GM18498 (cell line): ENCODE measurements around the gene GADD45B.

ENCODE experiments used
- ATAC-seq: cut with Tn5 transposase; IDR thresholded peaks from one replicate; pipeline ENCODE4 v1.9.1; 2021; ENCODE audit warnings: mild to moderate bottlenecking, moderate library complexity; ENCODE audit not compliant: unreplicated experiment

The GADD45B gene

GRCh38 chr19:2475702-2476450, at the start of gene GADD45B:
TSS of gene GADD45B (plus strand) at chr19:2476127. CDS start at chr19:2476359, 232 bp downstream.
- ATAC-seq, result peak; percentile 60

DNA sequence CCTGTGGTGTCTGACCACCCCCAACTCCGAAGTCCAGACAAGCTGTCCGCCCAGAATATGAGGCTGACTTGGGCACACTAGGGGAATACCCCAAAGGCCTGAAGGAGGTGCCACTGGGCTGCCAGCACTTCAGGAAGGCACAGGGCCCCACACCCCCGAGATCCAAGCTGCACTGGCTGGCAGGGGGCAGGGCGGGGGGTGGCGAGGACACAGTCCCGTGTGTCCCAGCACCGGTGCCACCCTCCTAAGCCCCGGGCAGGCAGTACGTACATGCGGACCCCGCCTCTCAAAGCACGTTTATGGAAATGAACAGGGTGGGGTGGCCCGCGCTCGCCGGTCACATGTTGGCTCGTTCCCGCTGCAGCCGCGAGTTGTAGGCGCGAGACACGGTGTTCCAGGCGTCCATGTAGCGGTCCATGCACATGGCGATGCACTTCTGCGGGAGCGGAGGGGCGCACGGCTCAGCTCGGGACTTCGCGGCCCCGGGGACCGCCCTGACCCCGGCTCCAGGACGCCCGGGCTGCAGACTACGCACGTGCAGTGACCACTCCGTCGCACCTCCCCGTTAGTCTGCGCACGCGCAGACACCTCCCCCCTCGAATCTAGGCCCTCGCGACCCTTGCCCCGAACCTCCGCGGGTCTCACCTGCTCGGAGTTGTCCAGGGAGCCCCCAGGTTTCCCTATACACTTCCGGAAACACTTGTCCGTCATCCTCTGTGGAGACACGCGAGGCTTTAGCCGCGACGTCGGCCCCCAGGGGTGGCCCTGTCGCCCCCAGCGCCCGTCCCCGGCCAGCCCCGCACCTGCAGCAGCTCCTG, 49.1 kb upstream of the GADD45B start:
- ATAC-seq, result peak; percentile 23

GRCh38 chr19:2427429-2428320, 48.3 kb upstream of the GADD45B start, which contains the start of gene TIMM13:
TSS of gene TIMM13 (minus strand) at chr19:2427586. CDS start at chr19:2427533, 53 bp downstream.
- peak; percentile 77 for ATAC-seq

GRCh38 chr19:2428321-2428690, 47.6 kb upstream of the GADD45B start:
- ATAC-seq, result no peak

GRCh38 chr19:2428756-2429711, 46.9 kb upstream of the GADD45B start:
- no peak for ATAC-seq

DNA sequence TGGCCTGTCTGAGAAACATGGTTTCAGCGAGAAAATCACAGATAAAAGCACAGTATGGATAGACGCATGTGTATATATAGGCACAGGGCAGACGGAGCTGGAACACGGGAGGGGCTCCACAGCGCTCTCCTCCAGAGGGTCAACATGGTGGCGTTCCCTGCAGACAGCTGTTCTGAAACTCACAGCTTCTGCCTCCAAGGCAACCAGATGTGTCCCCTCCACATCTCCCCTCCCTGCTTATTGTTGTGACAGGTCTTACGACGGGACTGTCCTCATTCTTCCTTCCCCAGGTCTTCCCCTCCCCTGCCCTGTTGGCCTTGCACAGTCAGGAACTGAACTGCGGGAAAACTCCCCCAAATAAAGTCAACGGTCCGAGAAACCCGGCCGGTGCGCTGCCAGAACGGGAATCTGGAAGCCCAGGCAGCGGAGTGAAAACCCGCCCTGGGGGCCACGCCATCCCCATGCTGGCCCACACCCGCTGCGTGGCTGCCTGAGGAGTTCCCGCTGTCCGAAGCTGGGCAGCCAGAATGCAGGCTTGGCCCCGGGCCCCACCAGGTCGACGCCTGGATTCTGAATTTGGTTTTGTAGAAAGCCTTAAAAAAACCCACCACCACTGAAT, 45.9 kb upstream of the GADD45B start:
- ATAC-seq, result no peak

DNA sequence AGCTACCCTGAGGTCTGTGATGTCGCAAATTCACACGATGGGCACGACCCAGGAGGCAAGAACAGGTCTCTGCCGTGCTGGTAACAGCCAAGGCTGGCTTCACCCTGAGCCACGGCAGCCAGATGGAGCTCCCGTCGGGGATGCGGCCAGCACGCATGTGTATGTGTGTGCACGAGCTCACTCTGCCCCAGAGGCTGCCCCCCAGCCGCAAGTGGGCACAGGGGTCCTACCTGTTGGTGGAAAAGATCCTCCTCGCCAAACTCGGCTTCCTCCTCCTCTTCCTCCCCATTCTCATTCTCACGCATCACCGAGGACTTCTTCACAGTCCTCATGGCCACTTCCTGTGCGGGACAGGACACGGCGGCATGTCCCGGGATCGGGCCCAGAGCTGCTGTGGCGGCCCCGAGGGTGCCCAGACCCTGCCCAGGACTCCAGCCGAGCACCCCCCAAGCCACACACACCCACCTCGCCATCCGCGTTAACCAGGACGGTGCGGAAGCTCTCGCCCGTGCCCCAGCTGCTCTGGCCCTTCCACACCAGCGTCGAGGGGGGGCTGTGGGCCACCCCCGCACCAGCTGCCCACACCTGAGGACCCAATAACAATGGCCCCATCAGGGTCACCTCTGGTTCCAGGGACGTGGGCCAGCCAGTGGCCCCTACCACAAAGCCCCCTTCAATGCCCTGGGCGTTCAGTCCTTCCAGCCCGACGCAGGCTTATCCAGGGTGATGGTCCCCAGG, 44.4 kb upstream of the GADD45B start:
- ATAC-seq, result no peak

DNA sequence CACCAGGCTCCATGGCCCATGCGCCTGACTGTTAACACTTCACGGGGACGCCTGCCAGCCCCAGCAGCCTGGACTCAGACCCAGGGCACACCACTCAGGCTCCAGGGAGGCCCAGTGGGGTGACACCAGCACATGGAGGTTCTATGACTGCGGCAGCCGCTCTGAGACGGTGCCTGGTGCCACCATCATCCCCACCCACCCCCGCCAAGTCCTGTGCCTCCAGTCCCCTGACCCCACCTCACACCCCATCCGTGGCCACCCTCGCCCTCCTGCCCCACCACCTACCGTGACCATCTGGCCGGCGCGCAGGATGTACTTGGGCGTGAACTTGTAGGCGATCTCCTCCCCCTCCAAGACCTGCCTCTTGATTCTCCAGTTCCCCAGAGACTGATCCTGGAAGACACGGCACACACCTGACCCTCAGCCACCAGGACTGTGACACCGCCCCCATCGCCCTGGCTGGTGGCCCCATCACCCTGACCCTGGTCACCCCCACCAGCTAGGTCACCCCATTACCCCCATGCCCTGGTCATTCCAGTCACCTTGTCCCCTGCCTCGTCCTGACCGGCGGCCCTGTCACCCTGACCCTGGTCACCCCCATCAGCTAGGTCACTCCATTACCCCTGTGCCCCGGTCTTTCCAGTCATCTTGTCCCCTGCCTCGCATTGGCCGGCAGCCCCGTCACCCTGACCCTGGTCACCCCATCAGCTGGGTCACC, 43.6 kb upstream of the GADD45B start:
- no peak for ATAC-seq

DNA sequence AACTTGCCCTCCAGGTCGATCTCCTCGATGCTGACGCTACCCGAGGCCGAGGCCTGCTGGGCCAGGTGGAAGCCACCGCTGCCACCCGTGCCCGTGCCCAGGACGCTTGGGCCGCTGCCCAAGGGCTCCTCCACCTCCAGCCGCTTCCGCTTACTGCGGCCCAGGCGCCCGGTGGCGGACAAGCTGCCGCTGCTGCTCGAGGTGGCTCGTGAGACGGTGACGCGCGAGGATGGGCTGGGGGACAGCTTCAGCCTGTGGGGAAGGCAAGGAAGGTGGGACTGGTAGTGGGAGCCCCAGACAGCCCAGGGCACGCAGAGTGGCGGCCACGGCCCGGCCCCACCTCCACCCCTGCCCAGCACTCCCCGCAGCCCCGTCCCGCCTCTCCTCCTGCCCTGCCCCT, 42.1 kb upstream of the GADD45B start:
- ATAC-seq, result no peak

DNA sequence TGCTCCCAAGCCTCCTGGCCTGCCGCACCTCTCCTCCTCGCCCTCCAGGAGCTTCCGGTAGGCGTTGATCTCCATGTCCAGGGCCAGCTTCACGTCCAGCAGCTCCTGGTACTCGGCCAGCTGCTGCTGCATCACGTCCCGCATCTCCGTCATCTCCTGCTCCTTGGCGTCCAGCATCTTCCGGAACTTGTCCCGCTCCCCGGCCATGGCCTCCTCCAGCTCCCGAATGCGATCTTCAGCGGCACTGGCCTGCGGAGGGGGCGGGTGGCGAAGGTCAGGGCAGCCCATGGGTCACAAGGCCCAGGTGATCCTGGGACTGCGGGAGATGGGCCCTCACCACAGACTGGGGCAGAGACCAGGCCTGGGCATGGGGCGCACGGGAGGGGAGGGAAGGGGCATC, 41.7 kb upstream of the GADD45B start:
- ATAC-seq, result no peak

- ATAC-seq, result no peak
These were observed 41.1 kb upstream of the GADD45B start for GRCh38 chr19:2434721-2435265.

DNA sequence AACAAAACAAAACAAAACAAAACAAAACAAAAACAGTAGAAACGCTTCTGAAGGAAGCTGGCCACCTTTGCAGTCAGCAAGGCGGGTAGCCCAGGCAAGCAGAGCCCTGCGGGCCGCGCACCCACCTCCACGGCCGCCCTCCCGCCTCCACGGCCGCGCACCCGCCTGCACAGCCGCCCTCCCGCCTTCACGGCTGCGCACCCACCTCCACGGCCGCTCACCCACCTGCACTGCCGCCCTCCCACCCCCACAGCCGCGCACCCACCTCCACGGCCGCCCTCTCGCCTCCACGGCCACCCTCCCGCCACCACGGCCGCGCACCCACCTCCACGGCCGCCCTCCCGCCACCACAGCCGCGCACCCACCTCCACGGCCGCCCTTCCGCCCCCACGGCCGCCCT, 39.5 kb upstream of the GADD45B start:
- ATAC-seq, result no peak

- ATAC-seq, result no peak
These were observed 39.0 kb upstream of the GADD45B start for GRCh38 chr19:2436926-2437325.

DNA sequence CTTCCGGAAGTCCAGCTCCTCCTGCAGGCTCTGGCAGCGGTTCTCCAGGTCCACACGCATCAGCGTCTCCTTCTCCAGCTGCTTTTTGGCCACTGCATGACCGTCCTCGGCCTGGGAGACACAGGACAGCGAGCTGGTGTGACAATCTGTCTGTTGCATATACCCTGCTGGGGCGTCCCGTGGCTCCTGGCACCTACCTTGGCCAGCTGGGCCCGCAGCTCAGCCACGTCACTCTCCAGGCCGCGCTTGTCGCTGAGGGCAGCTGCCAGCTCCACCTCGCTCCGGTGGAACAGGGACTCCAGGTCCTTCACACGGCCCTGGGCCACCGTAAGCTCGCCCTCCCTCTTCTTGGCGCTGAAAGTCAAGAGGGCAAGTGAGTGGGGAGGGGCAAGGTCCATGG, 37.7 kb upstream of the GADD45B start:
- no peak for ATAC-seq

DNA sequence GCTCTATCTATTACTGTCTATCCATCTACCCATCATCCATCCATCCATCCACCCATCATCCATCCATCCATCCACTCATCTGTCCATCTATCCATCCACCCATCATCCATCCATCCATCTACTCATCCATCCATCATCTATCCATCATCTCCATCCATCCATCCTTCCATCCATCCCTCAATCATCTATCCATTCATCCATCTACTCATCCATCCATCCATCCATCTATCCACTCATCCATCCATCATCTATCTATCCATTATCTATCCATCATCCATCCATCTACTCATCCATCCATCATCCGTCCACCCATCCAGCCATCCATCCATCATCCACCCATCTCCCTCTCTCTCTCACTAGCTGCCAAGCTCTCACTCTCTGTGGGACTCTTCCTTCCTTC, 35.4 kb upstream of the GADD45B start:
- no peak for ATAC-seq

GRCh38 chr19:2441096-2441752, 34.7 kb upstream of the GADD45B start:
- no peak for ATAC-seq

GRCh38 chr19:2443116-2443784, 32.7 kb upstream of the GADD45B start:
- ATAC-seq, result no peak
